GM18517 (cell line): ENCODE measurements around the gene MRPL14.
"Not testable (repeated sequence)": the region's sequence is repeated elsewhere in the genome, so short reads cannot be mapped to it uniquely, and the experiment has no call there.

Experiments used
- ATAC-seq: cut with Tn5 transposase; IDR thresholded peaks from one replicate; pipeline ENCODE4 v1.9.1; 2021; ENCODE audit warnings: mild to moderate bottlenecking, moderate library complexity; ENCODE audit not compliant: unreplicated experiment

Gene MRPL14

GRCh38 chr6:44102527-44102926 lies 24.7 kb downstream of the MRPL14 start:
- no peak for ATAC-seq

- no peak for ATAC-seq
Observed at GRCh38 chr6:44101832-44102231, 25.4 kb downstream of the MRPL14 start.

GRCh38 chr6:44100088-44100550 lies 27.1 kb downstream of the MRPL14 start:
- no peak for ATAC-seq

GRCh38 chr6:44099192-44099591 lies 28.1 kb downstream of the MRPL14 start:
- ATAC-seq, result no peak

GRCh38 chr6:44097782-44098317 lies 29.4 kb downstream of the MRPL14 start:
- no peak for ATAC-seq

GRCh38 chr6:44096612-44097011 lies 30.6 kb downstream of the MRPL14 start:
- ATAC-seq, result no peak

- not testable (repeated sequence) for ATAC-seq
Observed at GRCh38 chr6:44095243-44095623, 32.0 kb downstream of the MRPL14 start.

- no peak for ATAC-seq
Observed at GRCh38 chr6:44094403-44095242, 32.6 kb downstream of the MRPL14 start.

GRCh38 chr6:44093750-44094402 lies 33.4 kb downstream of the MRPL14 start:
- ATAC-seq, result no peak

- no peak for ATAC-seq
Observed at GRCh38 chr6:44093066-44093465, 34.2 kb downstream of the MRPL14 start.

GRCh38 chr6:44091981-44092884 lies 35.0 kb downstream of the MRPL14 start:
- no peak for ATAC-seq

GRCh38 chr6:44091356-44091755 lies 35.9 kb downstream of the MRPL14 start:
- not testable (repeated sequence) for ATAC-seq

- no peak for ATAC-seq
Observed at GRCh38 chr6:44090465-44090864, 36.8 kb downstream of the MRPL14 start.

- no peak for ATAC-seq
Observed at GRCh38 chr6:44088827-44089590, 38.2 kb downstream of the MRPL14 start.

GRCh38 chr6:44087623-44088022 lies 39.6 kb downstream of the MRPL14 start:
- ATAC-seq, result no peak

- no peak for ATAC-seq
Observed at GRCh38 chr6:44086931-44087574, 40.2 kb downstream of the MRPL14 start.

- no peak for ATAC-seq
Observed at GRCh38 chr6:44085219-44085618, 42.0 kb downstream of the MRPL14 start.

GRCh38 chr6:44084231-44085014 lies 42.8 kb downstream of the MRPL14 start:
- no peak for ATAC-seq

GRCh38 chr6:44082872-44083321 lies 44.4 kb downstream of the MRPL14 start:
- no peak for ATAC-seq
